ENCODE results near the gene DNALI1.
A peak's percentile ranks its signal among the peaks of the same experiment; 100 is the strongest.
"Not testable (repeated sequence)": the region's sequence is repeated elsewhere in the genome, so short reads cannot be mapped to it uniquely, and the experiment has no call there.

DNALI1 gene

DNA sequence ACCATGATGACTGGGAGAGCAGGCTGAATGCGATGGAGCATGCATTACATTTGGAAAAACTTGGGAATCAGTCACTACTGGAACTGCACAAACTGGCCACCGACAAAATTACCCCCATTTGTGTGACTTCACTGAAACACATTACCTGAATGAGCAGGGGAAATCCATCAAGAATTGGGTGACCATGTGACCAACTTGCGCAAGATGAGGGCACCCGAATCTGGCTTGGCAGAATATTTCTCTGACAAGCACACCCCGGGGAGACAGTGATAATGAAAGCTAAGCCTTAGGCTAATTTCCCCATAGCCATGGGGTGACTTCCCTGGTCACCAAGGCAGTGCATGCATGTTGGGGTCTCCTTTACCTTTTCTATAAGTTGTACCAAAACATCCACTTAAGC is 11.7 kb upstream of the DNALI1 start:
- DNase-seq (ENCODE audit: low read depth, low spot score), result no peak
- TF ChIP-seq EZH2 (IDR thresholded peaks at IDR 0.05) (no peak), FOXP2 (optimal IDR thresholded peaks at IDR 0.05; ENCODE audit: control extremely low read depth, extremely low read length, insufficient read depth) (no peak)
- Histone ChIP-seq H3K9me3 (ENCODE audit: low read depth, low read length) (no peaks in the 10 kb centered on the region), H3K27ac (no peak overlapping the region), H3K36me3 (ENCODE audit: insufficient read depth, low read length) (peaks cover 34% of the 10 kb centered on the region), H3K4me3 (no peak overlapping the region), H3K9ac (ENCODE audit: insufficient read length) (no peak overlapping the region)

DNA sequence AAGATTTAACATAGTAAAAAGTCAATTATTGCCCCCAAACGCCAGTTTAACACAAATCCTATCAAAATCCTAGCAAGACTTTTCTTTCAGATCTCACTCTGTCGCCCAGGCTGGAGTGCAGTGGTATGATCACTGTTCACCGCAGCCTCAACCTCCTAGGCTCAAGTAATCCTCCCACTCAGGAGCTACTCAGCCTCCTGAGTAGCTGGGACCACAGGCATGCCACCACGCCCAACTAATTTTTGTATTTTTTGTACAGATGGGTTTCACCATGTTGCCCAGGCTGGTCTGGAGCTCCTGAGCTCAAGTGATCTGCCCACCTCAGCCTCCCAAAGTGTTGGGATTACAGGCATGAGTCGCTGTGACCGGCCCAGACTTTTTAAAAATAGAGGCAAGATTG is 7.4 kb upstream of the DNALI1 start:
- DNase-seq (ENCODE audit: low read depth, low spot score), result no peak
- Histone ChIP-seq H3K36me3 (ENCODE audit: insufficient read depth, low read length) (peaks cover 31% of the 10 kb centered on the region), H3K9me3 (ENCODE audit: low read depth, low read length) (peaks cover under 1% of the 10 kb centered on the region; the same call in 1 of the 2 replicates), H3K27ac (no peak overlapping the region), H3K4me3 (no peak overlapping the region), H3K9ac (ENCODE audit: insufficient read length) (no peak overlapping the region)
- TF ChIP-seq FOXP2 (optimal IDR thresholded peaks at IDR 0.05; ENCODE audit: control extremely low read depth, extremely low read length, insufficient read depth) (no peak), POLR2AphosphoS5 (IDR thresholded peaks at IDR 0.05; ENCODE audit: borderline replicate concordance, low read depth, low read length) (no peak), EZH2 (IDR thresholded peaks at IDR 0.05) (no peak)

DNA sequence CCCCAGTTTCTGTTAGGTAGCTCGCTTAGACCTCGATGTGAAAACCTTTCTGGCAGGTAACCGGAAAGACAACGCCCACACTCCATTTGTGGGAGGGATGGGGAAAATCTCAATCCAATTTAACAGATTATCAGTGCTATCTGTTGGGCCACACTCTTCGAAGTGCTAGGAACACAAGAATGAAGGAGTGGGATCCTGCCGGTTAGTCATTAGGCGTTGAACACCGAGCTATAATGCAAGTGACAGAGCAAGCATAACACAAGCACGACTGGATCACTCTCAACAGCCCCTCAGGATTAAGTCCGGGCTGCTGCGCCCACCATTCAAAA is 3.2 kb upstream of the DNALI1 start:
- no peak for DNase-seq (ENCODE audit: low read depth, low spot score)
- H3K9ac ChIP-seq (ENCODE audit: insufficient read length), result peak overlapping the region; percentile 97
- no peak for TF ChIP-seq FOXP2 (optimal IDR thresholded peaks at IDR 0.05; ENCODE audit: control extremely low read depth, extremely low read length, insufficient read depth)
- TF ChIP-seq POLR2AphosphoS5 (IDR thresholded peaks at IDR 0.05; ENCODE audit: borderline replicate concordance, low read depth, low read length), result no peak
- no peak for TF ChIP-seq EZH2 (IDR thresholded peaks at IDR 0.05)
- H3K36me3 ChIP-seq (ENCODE audit: insufficient read depth, low read length), result peaks cover 19% of the 10 kb centered on the region
- H3K9me3 ChIP-seq (ENCODE audit: low read depth, low read length), result peaks cover 3% of the 10 kb centered on the region; the same call in 1 of the 2 replicates
- 0 out of 2 replicates have a peak overlapping the region, but pooled peaks have one; percentile 62 for H3K27ac ChIP-seq
- peak overlapping the region; percentile 96 for H3K4me3 ChIP-seq

DNA sequence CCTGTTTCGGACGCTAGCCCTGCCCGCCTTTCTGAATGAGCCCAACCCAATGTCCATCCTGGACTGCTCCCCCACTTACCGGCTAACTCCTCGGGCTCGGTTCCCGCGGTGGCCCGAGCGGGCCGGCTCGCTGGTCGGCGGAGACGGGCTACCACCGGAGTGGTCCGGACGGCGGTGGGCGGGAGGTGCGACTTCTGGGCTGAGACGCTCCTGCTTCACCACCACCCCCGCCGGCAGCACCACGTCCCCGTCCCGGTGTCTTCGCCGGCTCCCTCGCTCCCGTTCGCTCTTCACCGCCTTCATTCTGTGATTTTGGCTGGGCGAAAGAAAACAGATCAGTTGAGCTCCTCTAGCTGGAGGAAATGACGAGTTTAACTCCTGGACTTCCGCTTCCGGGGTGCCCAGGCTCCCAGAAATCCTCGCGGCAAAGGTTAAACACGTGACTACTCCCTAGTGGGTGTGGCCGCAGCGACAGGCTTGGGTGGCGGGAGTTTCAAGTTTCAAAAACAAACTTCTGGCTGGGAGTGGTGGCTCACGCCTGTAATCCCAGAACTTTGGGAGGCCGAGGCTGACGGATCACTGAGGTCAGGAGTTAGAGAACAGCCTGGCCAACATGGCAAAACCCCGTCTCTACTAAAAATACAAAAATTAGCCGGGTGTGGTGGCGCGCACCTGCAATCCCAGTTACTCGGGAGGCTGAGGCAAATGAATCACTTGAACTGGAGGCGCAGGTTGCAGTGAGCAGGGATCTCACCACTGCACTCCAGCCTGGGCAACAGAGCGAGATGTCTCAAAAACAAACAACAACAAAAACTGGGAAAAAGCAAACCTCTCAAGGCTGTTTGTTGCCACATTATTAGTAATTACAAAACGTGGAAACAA is 2.6 kb upstream of the DNALI1 start, which contains the start of gene SNIP1:
TSS of gene SNIP1 (minus strand) at position 367 of the 882 bp plus-strand sequence. CDS start at position 303, 64 bp downstream.
- H3K27ac ChIP-seq, result peak within 1 kb of the TSS; percentile 62; the same call in 1 of the 2 replicates
- peak within 1 kb of the TSS; percentile 97 for H3K9ac ChIP-seq (ENCODE audit: insufficient read length)
- DNase-seq (ENCODE audit: low read depth, low spot score), result peak; percentile 73
- peaks cover 3% of the 10 kb centered on the region; the same call in 1 of the 2 replicates for H3K9me3 ChIP-seq (ENCODE audit: low read depth, low read length)
- H3K36me3 ChIP-seq (ENCODE audit: insufficient read depth, low read length), result peaks cover 16% of the 10 kb centered on the region
- TF ChIP-seq EZH2 (IDR thresholded peaks at IDR 0.05), result no peak
- no peak for TF ChIP-seq FOXP2 (optimal IDR thresholded peaks at IDR 0.05; ENCODE audit: control extremely low read depth, extremely low read length, insufficient read depth)
- peak; percentile 85 for TF ChIP-seq POLR2AphosphoS5 (IDR thresholded peaks at IDR 0.05; ENCODE audit: borderline replicate concordance, low read depth, low read length)
- peak within 1 kb of the TSS; percentile 96 for H3K4me3 ChIP-seq

DNA sequence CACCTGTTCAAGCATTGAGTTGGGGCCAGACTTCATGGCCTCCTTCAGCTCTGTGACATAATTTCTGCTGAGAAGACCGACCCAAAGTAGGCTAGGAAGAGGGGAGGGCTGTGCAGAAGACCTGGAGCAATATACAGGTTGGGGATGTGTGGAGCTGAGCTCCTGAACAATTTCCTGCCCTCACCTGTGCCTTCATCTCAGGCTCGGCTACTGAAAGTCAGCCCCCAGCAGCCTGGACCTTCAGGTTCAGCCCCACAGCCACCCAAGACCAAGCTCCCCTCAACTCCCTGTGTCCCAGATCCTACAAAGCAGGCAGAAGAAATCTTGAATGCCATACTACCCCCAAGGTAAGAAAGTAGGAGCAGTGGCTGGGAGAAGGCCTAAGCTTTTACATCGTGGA is 662 bp downstream of the DNALI1 start:
- H3K36me3 ChIP-seq (ENCODE audit: insufficient read depth, low read length), result peaks cover 2% of the 10 kb centered on the region; the same call in 1 of the 2 replicates
- no peak overlapping the region for H3K27ac ChIP-seq
- TF ChIP-seq POLR2AphosphoS5 (IDR thresholded peaks at IDR 0.05; ENCODE audit: borderline replicate concordance, low read depth, low read length) (no peak), EZH2 (IDR thresholded peaks at IDR 0.05) (no peak), FOXP2 (optimal IDR thresholded peaks at IDR 0.05; ENCODE audit: control extremely low read depth, extremely low read length, insufficient read depth) (no peak)
- peaks cover 3% of the 10 kb centered on the region; the same call in 1 of the 2 replicates for H3K9me3 ChIP-seq (ENCODE audit: low read depth, low read length)
- no peak for DNase-seq (ENCODE audit: low read depth, low spot score)
- no peak overlapping the region for H3K4me3 ChIP-seq
- H3K9ac ChIP-seq (ENCODE audit: insufficient read length), result no peak overlapping the region

DNA sequence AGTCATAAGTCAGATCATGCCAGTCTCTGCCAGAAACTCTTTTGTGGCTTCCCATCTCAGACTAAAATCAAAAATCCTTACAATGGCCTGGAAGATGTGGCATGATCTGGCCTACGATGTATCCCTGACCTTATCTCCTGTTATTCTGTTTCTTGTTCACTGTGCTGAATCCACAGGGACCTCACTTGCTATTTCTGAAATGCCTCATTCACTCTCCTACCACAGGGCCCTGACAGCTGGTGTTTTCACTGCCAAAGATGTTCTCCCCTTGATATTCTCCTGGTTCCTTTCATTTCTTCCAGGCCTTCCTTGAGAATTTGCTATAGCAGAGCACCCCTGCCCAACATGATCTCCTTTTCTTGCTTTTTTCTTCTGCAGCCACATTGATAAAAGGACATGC is 1.7 kb downstream of the DNALI1 start:
- Histone ChIP-seq H3K9ac (ENCODE audit: insufficient read length) (no peak overlapping the region), H3K4me3 (no peak overlapping the region), H3K9me3 (ENCODE audit: low read depth, low read length) (peaks cover 3% of the 10 kb centered on the region; the same call in 1 of the 2 replicates), H3K27ac (no peak overlapping the region), H3K36me3 (ENCODE audit: insufficient read depth, low read length) (no peaks in the 10 kb centered on the region)
- TF ChIP-seq EZH2 (IDR thresholded peaks at IDR 0.05) (no peak), POLR2AphosphoS5 (IDR thresholded peaks at IDR 0.05; ENCODE audit: borderline replicate concordance, low read depth, low read length) (no peak), FOXP2 (optimal IDR thresholded peaks at IDR 0.05; ENCODE audit: control extremely low read depth, extremely low read length, insufficient read depth) (no peak)
- DNase-seq (ENCODE audit: low read depth, low spot score), result no peak

DNA sequence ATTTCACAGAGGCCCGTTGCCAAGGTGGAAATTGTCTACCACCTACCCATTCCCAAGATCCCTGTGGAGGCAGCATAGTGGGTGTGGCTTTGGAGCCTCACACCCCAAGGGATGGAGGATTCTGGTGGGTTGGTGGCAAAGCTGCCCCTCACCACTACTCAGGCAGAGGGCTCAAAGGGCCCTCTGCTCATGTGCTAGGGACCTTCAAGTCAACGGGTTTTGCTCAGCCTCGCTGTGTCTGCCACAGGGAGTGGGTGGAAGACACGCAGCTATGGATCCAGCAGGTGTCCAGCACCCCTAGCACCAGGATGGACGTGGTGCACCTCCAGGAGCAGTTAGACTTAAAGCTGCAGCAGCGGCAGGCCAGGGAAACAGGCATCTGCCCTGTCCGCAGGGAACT is 2.3 kb downstream of the DNALI1 start:
- H3K9ac ChIP-seq (ENCODE audit: insufficient read length), result no peak overlapping the region
- TF ChIP-seq EZH2 (IDR thresholded peaks at IDR 0.05) (no peak), FOXP2 (optimal IDR thresholded peaks at IDR 0.05; ENCODE audit: control extremely low read depth, extremely low read length, insufficient read depth) (no peak), POLR2AphosphoS5 (IDR thresholded peaks at IDR 0.05; ENCODE audit: borderline replicate concordance, low read depth, low read length) (no peak)
- H3K27ac ChIP-seq, result no peak overlapping the region
- peaks cover 3% of the 10 kb centered on the region; the same call in 1 of the 2 replicates for H3K9me3 ChIP-seq (ENCODE audit: low read depth, low read length)
- no peaks in the 10 kb centered on the region for H3K36me3 ChIP-seq (ENCODE audit: insufficient read depth, low read length)
- no peak overlapping the region for H3K4me3 ChIP-seq
- DNase-seq (ENCODE audit: low read depth, low spot score), result no peak

DNA sequence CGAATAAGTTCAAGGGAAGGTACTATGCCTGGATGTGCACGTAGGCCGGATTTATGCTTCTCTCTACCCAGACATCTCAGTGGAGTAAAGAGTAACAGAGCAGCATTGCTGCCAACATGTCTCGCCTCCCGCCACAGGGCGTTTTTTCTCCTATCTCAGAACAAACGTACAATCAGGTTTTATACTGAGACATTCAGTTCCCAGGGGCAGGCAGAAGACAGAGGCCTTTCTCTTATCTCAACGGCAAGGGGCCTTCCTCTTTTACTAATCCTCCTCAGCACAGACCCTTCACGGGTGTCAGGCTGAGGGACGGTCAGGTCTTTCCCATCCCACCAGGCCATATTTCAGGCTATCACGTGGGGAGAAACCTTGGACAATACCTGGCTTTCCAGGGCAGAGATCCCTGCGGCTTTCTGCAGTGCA is 3.2 kb downstream of the DNALI1 start:
- not testable (repeated sequence) for H3K27ac ChIP-seq; H3K9me3 ChIP-seq (ENCODE audit: low read depth, low read length); H3K9ac ChIP-seq (ENCODE audit: insufficient read length); DNase-seq (ENCODE audit: low read depth, low spot score); H3K36me3 ChIP-seq (ENCODE audit: insufficient read depth, low read length); H3K4me3 ChIP-seq
